ENCODE measurements around the gene TMEM214.

Gene TMEM214

DNA sequence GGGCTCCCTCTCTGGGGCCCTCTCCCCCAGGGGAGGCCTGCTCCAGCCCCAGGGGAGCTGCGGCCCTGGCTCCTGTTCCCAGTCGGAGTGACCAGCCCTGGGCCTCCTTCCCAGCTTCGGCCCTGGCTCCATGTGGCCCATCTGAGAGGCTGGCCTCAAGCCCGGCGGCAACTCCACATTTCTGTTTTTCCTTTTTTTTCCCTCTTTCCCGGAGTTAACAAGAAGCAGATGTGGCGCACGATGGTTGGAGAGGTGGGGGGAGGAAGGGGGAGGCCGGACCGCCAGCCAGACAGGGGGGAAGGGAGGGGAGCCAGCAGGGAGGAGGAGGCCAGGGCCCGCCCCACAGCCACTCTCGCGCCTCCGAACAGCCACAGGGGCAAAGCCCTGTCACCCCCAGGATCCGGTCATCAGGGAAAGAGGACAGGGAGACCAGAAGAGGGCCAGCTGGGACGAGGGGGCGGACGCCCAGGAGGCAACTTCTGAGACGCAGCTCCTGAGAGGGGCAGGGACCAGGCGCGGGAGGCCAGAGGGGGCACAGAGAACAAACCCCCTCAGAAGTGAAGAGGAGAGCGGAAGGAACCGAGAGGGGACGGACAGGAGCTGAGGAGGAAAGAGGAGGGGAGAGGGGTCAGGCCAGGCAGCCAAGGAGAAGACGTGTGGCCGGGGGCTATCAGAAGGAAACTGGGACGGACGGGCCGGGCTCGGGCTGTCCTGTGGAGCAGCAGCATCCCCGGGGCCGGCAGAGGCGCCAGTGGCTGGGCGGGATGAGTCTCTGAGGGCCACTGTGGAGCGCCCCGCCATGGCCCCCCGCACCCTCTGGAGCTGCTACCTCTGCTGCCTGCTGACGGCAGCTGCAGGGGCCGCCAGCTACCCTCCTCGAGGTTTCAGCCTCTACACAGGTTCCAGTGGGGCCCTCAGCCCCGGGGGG lies 45.8 kb downstream of the TMEM214 start, which contains the start of gene EMILIN1:
Gene EMILIN1, plus strand, starts transcription at position 349 of the 928 bp plus-strand sequence. Its CDS starts 451 bp downstream, at position 800.
- Mint-ChIP-seq H3K4me1 (ENCODE audit: low read depth) (peaks cover 55% of the 10 kb centered on the region), H3K9me3 (no peaks in the 10 kb centered on the region), H3K36me3 (ENCODE audit: low read depth) (no peaks in the 10 kb centered on the region), H3K4me3 (no peak within 1 kb of the TSS), H3K27ac (no peak within 1 kb of the TSS), H3K27me3 (no peaks in the 10 kb centered on the region)

DNA sequence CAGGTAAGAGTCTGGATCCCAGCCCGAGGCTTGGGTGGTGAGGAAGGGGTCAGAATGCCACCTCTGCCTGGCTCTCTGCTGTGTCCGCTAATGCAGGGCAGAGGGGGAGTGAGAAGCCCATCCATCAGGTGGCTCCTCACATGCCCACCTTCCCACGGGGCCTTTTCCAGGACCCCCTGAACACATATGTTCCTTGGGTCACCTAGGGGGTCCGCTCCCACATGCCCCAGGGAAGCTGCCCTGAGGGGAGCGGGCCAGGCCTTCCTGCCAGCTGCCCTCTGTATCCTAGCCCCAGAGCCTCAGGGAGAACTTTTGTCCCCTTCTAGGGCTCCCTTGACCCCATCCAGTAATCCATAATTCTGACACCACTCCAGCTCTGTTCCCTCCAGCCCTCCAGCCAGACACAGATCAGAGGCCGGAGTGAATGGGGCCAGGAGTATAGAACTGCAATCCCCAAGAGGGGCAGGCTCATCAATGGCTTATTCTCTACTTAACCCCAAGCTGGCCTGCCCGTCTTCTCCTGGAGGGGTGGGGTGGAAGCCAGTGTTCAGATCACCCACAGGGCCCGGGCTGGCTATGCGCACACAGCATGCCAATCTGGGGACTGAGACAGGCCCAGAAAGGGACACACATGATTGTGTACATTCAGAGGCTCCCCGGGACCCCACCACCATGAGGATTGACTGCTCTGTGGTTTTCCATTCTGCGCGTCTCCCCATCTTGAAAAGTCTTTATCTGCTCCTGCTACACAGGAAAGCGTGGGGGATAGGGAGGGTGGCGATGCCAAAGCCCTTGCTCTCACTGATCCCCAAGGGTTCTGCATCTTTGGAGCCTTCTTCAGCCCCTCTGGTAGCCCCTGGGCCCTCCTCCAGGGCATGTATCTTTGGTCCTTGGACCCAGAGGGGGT lies 46.7 kb downstream of the TMEM214 start:
- no peaks in the 10 kb centered on the region for H3K36me3 Mint-ChIP-seq (ENCODE audit: low read depth)
- no peaks in the 10 kb centered on the region for H3K9me3 Mint-ChIP-seq
- H3K4me3 Mint-ChIP-seq, result no peak overlapping the region
- peaks cover 45% of the 10 kb centered on the region for H3K4me1 Mint-ChIP-seq (ENCODE audit: low read depth)
- no peak overlapping the region for H3K27ac Mint-ChIP-seq
- no peaks in the 10 kb centered on the region for H3K27me3 Mint-ChIP-seq

DNA sequence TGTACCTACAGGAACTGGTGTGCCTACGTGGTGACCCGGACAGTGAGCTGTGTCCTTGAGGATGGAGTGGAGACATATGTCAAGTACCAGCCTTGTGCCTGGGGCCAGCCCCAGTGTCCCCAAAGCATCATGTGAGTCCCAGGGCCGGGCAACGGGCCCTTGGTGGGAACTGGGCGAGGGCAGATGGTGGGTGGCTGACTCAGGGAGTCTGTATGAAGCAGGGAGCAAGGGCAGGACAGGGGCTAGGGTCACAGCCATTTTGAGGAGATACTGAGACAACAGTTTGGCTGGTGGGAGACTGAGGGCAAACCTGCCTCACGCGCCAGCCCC lies 47.3 kb downstream of the TMEM214 start:
- Mint-ChIP-seq H3K4me1 (ENCODE audit: low read depth) (peaks cover 41% of the 10 kb centered on the region), H3K36me3 (ENCODE audit: low read depth) (no peaks in the 10 kb centered on the region), H3K9me3 (no peaks in the 10 kb centered on the region), H3K4me3 (peak overlapping the region; percentile 53), H3K27ac (peak overlapping the region; percentile 36), H3K27me3 (no peaks in the 10 kb centered on the region)

DNA sequence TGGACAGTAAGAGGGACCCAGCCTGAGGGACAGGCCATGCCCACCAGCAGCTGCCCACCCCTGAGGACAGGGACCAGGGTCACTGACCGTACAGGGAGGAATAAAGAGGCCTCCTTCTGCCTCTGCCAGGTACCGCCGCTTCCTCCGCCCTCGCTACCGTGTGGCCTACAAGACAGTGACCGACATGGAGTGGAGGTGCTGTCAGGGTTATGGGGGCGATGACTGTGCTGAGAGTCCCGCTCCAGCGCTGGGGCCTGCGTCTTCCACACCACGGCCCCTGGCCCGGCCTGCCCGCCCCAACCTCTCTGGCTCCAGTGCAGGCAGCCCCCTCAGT lies 47.8 kb downstream of the TMEM214 start:
- peaks cover 41% of the 10 kb centered on the region for H3K4me1 Mint-ChIP-seq (ENCODE audit: low read depth)
- H3K27me3 Mint-ChIP-seq, result no peaks in the 10 kb centered on the region
- H3K9me3 Mint-ChIP-seq, result no peaks in the 10 kb centered on the region
- H3K4me3 Mint-ChIP-seq, result peak overlapping the region; percentile 81
- H3K27ac Mint-ChIP-seq, result peak overlapping the region; percentile 98
- no peaks in the 10 kb centered on the region for H3K36me3 Mint-ChIP-seq (ENCODE audit: low read depth)

DNA sequence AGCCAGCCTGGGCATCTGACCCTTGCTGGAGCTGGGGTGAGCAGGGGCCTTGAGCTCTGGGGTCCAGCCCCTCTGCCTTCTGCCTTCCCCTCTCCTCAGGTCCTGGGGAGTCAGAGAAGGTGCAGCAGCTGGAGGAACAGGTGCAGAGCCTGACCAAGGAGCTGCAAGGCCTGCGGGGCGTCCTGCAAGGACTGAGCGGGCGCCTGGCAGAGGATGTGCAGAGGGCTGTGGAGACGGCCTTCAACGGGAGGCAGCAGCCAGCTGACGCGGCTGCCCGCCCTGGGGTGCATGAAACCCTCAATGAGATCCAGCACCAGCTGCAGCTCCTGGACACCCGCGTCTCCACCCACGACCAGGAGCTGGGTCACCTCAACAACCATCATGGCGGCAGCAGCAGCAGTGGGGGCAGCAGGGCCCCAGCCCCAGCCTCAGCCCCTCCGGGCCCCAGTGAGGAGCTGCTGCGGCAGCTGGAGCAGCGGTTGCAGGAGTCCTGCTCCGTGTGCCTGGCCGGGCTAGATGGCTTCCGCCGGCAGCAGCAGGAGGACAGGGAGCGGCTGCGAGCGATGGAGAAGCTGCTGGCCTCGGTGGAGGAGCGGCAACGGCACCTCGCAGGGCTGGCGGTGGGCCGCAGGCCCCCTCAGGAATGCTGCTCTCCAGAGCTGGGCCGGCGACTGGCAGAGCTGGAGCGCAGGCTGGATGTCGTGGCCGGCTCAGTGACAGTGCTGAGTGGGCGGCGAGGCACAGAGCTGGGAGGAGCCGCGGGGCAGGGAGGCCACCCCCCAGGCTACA lies 49.4 kb downstream of the TMEM214 start:
- peaks cover 36% of the 10 kb centered on the region for H3K4me1 Mint-ChIP-seq (ENCODE audit: low read depth)
- H3K36me3 Mint-ChIP-seq (ENCODE audit: low read depth), result no peaks in the 10 kb centered on the region
- no peaks in the 10 kb centered on the region for H3K9me3 Mint-ChIP-seq
- peak overlapping the region; percentile 98 for H3K27ac Mint-ChIP-seq
- H3K27me3 Mint-ChIP-seq, result no peaks in the 10 kb centered on the region
- H3K4me3 Mint-ChIP-seq, result peak overlapping the region; percentile 81

DNA sequence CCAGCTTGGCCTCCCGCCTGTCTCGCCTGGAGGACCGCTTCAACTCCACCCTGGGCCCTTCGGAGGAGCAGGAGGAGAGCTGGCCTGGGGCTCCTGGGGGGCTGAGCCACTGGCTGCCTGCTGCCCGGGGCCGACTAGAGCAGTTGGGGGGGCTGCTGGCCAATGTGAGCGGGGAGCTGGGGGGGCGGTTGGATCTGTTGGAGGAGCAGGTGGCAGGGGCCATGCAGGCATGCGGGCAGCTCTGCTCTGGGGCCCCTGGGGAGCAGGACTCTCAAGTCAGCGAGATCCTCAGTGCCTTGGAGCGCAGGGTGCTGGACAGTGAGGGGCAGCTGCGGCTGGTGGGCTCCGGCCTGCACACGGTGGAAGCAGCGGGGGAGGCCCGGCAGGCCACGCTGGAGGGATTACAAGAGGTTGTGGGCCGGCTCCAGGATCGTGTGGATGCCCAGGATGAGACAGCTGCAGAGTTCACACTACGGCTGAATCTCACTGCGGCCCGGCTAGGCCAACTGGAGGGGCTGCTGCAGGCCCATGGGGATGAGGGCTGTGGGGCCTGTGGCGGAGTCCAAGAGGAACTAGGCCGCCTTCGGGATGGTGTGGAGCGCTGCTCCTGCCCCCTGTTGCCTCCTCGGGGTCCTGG lies 50.1 kb downstream of the TMEM214 start:
- Mint-ChIP-seq H3K36me3 (ENCODE audit: low read depth) (no peaks in the 10 kb centered on the region), H3K9me3 (no peaks in the 10 kb centered on the region), H3K27ac (no peak overlapping the region), H3K4me3 (no peak overlapping the region), H3K4me1 (ENCODE audit: low read depth) (peaks cover 41% of the 10 kb centered on the region), H3K27me3 (no peaks in the 10 kb centered on the region)

DNA sequence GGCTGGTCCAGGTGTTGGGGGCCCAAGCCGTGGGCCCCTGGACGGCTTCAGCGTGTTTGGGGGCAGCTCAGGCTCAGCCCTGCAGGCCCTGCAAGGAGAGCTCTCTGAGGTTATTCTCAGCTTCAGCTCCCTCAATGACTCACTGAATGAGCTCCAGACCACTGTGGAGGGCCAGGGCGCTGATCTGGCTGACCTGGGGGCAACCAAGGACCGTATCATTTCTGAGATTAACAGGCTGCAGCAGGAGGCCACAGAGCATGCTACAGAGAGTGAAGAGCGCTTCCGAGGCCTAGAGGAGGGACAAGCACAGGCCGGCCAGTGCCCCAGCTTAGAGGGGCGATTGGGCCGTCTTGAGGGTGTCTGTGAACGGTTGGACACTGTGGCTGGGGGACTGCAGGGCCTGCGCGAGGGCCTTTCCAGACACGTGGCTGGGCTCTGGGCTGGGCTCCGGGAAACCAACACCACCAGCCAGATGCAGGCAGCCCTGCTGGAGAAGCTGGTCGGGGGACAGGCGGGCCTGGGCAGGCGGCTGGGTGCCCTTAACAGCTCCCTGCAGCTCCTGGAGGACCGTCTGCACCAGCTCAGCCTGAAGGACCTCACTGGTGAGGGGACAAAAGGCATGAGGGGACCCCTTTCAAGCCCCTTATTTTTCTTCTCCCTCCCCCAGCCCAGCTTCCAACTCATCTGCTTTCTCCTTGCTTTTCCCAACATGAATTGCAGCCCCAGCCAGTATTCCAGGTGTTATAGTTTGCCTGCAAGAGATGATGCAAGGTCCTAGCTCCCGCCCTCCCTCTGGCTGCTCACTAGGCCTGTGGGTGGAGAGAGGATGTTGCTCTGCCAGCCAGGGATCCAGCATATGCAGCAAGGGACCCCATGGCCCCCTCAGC lies 50.9 kb downstream of the TMEM214 start:
- Mint-ChIP-seq H3K36me3 (ENCODE audit: low read depth) (no peaks in the 10 kb centered on the region), H3K9me3 (no peaks in the 10 kb centered on the region), H3K27ac (no peak overlapping the region), H3K27me3 (no peaks in the 10 kb centered on the region), H3K4me1 (ENCODE audit: low read depth) (peaks cover 39% of the 10 kb centered on the region), H3K4me3 (no peak overlapping the region)

DNA sequence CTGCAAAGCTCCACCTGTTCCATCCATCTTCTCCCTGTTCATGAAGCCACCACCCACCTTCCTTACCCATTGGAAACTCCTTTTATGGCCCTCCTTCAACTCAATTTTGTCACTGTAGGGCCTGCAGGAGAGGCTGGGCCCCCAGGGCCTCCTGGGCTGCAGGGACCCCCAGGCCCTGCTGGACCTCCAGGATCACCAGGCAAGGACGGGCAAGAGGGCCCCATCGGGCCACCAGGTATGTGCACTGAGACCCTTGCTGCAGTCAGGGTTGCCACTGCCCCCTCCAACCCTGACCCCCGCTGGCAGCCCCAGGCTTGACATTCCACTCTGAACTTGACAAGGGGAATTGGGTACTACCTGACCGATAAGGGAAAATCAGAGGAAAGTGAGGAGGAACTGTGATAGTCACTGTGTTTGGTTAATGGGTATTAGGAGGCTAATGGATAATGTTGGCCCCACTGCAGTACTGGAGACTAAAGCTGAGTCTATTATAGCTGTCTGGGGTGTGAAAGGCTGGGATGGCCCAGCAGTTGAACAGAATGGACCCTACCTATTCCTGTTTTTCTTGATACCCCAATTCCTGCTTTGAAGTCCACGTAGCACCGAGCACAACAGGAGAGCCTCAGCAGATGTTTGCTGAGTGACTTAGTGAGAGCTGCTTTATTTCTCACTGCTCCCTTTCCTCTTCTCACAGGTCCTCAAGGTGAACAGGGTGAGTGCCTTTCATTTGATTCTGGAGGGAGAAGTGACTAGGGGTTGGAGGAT lies 51.7 kb downstream of the TMEM214 start:
- H3K4me3 Mint-ChIP-seq, result no peak overlapping the region
- no peak overlapping the region for H3K27ac Mint-ChIP-seq
- H3K9me3 Mint-ChIP-seq, result no peaks in the 10 kb centered on the region
- no peaks in the 10 kb centered on the region for H3K27me3 Mint-ChIP-seq
- H3K4me1 Mint-ChIP-seq (ENCODE audit: low read depth), result peaks cover 39% of the 10 kb centered on the region
- H3K36me3 Mint-ChIP-seq (ENCODE audit: low read depth), result no peaks in the 10 kb centered on the region

DNA sequence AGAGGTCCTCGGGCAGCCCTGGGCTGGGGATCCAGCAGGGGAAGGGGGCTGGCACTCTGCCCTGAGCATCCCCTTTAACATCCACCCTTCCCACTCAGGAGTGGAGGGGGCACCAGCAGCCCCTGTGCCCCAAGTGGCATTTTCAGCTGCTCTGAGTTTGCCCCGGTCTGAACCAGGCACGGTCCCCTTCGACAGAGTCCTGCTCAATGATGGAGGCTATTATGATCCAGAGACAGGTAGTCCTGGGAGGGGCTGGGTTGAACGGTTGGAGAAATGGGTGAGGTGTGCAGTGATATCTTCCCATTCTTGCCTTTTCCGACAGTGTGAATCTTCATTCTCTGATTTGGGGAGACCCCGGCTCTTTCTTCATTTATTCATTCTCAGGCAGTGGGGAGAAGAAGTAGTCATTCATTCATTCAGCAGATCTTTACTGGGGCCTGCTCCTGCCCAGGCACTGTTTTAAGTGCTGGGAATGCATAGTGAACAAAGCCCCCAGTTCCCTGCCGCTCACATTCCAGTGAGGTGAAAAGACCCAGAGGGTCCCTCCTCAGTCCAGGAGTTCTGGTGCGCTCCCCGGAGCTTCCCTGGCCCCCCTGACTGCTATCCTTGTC lies 52.4 kb downstream of the TMEM214 start:
- Mint-ChIP-seq H3K9me3 (no peaks in the 10 kb centered on the region), H3K27me3 (no peaks in the 10 kb centered on the region), H3K27ac (peak overlapping the region; percentile 4), H3K4me1 (ENCODE audit: low read depth) (peaks cover 37% of the 10 kb centered on the region), H3K4me3 (peak overlapping the region; percentile 83), H3K36me3 (ENCODE audit: low read depth) (no peaks in the 10 kb centered on the region)

DNA sequence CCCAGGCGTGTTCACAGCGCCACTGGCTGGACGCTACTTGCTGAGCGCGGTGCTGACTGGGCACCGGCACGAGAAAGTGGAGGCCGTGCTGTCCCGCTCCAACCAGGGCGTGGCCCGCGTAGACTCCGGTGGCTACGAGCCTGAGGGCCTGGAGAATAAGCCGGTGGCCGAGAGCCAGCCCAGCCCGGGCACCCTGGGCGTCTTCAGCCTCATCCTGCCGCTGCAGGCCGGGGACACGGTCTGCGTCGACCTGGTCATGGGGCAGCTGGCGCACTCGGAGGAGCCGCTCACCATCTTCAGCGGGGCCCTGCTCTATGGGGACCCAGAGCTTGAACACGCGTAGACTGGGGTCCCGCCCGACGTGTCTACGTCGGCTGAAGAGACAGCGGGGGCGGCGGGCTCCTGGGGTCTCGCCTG lies 52.9 kb downstream of the TMEM214 start:
- no peaks in the 10 kb centered on the region for H3K27me3 Mint-ChIP-seq
- peak overlapping the region; percentile 4 for H3K27ac Mint-ChIP-seq
- H3K36me3 Mint-ChIP-seq (ENCODE audit: low read depth), result no peaks in the 10 kb centered on the region
- H3K9me3 Mint-ChIP-seq, result no peaks in the 10 kb centered on the region
- H3K4me1 Mint-ChIP-seq (ENCODE audit: low read depth), result peaks cover 33% of the 10 kb centered on the region
- H3K4me3 Mint-ChIP-seq, result peak overlapping the region; percentile 83

DNA sequence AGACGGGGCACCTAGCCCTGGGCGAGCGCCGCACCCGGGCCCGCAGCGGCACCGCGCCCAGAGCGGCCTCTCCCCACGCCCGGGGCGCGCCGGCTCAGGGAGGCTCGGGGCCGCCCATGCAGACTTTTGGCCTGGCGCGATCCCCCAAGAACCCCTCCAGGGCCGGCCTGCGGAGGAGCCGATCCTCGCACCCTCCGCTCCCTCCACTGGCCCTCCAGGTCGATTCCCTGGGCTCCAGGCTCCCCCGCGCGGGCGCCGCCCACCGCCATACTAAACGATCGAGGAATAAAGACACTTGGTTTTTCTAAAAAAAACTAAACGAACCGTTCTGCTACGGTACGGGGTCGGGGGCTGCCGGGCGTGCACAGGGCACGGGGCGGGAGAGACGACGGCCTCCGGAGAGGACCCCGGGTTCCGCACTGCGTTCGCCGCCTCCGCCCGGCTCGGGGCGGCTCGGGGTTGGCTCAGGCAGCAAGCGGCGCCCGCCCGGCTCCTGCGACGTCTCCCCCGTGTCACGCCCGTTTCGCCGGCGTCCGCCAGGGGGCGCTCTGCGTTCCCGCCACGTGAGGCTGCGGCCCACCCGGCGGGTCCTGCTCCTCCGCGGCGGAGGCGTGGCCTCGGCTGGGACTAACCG lies 53.4 kb downstream of the TMEM214 start:
- Mint-ChIP-seq H3K27ac (peak overlapping the region; percentile 82), H3K4me3 (peak overlapping the region; percentile 83), H3K9me3 (no peaks in the 10 kb centered on the region), H3K36me3 (ENCODE audit: low read depth) (no peaks in the 10 kb centered on the region), H3K4me1 (ENCODE audit: low read depth) (peaks cover 27% of the 10 kb centered on the region), H3K27me3 (no peaks in the 10 kb centered on the region)

Data from stimulated activated naive CD8-positive, alpha-beta T cell treated with anti-CD3 and anti-CD28 coated beads, Interleukin-15, Interleukin-2, amounts not matched to agents 100 ng/mL and 50 ng/mL, for 24 hours (primary cell).